HTERT RPE-1 (cell line): Measurements from ENCODE around the gene TSPAN17.

ENCODE experiments used
- in situ Hi-C: fragments of 300-500 bp; cut with MboI; formaldehyde crosslinking; loops from 4 replicates; pipeline ENCODE4 v1.14.3; 2020; ENCODE audit warnings: low sequenced_read_pairs

The TSPAN17 gene

DNA sequence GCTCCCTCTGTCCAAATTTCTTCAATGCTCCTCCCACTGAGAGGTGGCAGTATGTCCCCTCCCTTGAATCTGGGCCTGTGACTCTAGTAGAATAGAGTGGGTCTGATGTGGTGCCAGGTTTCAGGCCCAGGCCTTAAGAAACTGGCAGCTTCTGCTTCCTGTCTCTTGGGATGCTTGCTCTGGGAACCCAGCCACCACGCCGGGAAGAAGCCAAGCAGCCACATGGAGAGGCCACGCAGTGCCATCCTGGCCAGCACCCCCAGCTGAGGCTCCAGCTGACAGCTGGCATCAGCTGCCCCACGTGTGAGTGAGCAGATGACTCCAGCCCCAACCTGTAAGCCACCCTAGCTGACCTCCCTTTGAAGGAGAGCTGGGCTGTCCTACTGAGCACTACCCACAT, 7.3 kb upstream of the TSPAN17 start:
- in situ Hi-C loops, result no loop called here

DNA sequence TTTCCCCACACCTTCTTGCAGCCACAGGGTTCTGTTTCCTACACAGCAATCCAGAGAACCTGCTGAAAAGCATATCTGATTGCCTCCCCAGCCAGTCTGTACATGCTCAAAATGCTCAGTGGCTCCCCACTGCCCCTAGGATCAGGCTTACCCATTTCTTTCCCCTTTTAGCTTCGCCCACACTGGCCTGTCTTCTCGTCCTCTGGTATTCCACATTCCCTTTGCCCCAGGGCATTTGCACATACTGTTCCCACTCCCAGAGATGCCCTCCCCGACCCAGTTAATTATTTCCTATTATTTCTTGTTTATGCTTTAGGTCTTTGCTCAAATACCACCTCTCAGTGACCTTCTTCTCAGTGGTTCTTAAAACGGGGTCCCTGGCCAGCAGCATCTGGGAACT, 6.7 kb upstream of the TSPAN17 start:
- in situ Hi-C loops, result no loop called here

DNA sequence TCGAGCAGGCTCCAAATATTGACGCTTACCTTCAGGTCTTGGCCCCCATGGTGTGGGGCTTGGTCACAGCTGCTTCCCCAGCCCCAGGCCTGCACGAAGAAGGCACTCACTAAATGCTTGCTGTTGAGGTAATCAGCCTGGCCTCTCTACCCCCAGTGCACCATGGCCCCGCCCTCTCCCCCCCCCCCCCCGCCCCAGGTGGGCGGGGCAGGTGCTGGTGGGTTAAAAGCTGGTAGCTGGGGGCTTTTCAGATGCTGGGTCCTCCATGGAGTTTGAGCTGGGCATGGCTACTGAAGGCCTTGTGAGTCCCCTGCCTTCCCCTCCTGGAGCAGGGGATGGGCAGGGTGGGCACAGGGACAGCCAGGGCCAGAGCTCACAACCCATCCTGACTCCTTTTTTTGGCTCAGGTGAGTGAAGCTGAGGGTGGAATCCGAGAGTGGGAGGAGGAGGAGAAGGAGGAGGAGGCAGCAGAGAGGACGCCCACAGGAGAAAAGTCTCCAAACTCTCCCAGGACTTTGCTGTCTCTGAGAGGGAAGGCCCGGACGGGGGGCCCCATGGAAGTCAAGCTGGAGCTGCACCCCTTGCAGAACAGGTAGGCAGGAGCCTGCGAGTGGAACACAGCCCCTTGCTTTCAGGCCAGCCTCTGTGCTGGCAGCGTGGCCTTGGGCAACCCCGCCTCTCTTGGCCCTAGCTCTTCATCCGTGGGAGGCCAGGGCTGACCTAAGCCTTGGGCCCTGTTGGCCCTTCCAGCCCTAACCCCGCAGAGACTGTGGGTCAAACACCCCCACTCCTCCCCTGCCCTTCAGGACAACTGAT, 4.4 kb upstream of the TSPAN17 start:
- in situ Hi-C loops, result no loop called here

DNA sequence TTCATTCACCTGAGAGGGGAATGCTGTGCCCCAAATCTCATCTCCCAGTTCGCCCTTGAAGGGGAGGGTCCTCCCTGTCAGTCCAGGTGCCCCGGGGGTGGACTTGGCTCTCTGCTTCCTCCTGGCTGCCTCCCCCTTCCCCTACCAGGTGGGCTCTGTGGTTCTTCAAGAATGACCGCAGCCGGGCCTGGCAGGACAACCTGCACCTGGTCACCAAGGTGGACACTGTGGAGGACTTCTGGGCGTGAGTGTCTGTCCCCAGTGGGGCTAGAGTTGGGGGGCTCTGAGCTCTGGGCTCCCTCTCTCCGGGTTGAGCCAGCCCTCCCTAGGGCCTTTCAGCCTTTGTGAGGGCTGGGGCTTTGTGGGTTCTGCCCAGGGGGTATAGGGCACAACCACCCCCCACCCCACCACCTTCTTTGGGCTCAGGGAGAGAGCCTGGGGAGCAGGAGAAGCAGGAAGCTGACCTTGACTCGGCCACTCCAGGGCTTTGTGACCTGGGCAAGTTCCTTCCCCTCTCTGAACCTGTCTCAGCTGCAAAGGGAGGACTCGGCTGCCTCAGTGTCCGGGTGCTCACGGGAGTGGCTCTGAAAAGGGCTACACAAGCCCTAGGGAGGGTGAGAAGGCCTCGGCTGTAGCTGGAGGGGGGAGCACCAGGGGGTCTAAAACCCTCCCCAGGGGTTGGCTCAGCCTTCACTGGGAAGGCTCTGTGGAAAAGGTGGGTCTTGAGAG, 3.6 kb upstream of the TSPAN17 start:
- in situ Hi-C loops, result no loop called here

DNA sequence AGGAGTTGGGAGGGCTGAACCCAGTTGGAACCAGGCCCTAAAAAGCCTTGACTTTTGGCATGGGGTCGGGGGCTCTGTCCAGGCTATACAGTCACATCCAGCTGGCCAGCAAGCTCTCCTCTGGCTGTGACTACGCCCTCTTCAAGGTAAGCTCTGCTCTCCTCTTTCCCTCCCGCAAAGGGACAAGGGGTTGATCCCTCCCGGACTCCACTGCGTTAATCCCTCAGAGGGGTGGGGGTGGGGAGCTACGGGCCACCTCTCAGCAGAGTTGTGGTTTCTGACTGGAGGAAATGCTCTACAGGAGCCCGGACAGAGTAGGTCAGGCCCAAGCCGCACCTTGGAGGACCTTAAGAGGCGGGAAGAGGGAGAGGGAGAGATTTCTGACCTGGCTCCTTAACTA, 3.0 kb upstream of the TSPAN17 start:
- in situ Hi-C loops, result no loop called here

DNA sequence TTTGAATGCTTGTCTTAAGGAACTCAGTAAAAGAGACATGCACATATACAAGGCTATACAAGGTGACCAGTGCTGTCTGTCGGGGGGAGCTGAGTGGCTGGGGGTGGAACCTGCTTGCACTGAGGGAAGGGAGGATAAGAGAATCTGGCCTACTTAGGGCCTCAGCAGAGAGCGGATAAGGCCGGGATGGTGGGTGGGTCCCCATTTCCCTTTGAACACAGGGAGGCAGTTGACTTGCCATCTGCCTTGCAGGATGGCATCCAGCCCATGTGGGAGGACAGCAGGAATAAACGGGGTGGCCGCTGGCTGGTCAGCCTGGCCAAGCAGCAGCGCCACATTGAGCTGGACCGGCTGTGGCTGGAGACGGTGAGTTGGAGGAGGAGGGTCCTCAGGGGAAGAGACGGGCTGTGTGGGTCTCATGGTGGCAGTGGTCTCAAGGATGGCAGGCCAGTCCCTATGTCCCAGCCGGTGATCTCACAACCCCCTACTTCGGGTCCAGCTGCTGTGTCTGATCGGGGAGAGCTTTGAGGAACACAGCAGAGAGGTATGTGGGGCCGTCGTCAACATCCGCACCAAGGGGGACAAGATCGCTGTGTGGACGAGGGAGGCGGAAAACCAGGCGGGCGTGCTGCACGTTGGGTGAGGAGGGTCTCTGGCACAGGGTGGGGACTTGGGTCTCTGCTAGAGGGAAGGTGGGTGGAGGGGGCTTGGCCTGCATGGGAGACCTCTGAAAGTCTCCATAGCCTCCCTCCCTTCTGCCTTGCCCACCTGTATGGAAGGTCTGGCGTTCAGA, 2.2 kb upstream of the TSPAN17 start:
- in situ Hi-C loops, result no loop called here

DNA sequence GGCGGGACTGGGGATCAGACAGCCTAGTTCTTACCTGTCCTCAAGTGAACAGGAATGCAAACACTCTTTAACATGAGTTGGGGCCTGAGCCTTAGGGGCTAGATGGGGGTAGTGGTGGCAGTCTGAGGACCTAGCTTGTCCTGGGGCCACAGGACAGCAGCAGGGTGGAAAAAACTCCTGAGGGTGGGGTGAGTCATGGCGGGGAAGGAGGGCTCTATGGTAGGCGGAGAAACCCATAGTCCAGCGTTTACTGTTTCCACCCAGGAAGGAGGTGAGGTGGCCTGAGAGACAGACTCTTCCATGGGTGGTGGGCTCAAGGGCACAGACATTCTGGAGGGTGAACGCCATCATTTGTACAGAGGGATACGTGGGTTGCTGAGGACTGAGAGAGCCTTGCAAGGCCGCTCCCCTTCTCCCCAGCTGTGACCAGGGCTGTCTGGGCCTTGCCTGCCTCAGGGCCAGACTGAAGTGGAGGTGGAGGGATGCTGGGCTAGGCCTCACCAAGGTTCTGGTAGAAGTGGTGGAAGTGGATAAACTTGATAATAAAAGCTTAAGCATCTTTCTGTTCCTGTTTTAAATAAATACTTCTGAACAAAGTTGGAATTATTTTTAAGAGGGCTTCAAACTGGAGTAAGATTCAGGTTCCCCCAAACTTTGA, 1.1 kb upstream of the TSPAN17 start:
- in situ Hi-C loops, result no loop called here

DNA sequence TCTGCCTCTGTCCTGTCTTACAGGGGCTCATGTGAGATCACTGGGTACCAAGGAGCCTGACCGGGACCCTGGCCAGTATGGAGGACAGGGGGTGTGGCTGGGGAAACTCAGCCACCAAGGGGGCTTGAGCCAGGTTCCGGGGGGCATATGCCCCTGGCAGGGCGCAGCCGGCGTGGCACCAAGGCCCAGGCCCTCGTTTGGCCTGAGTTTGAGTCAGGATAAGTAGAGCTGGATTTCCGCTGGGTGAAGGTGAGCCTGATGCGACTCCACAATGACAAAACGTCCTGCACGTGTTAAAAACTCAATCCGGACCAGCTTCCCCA, 616 bp upstream of the TSPAN17 start:
- in situ Hi-C loops, result no loop called here

DNA sequence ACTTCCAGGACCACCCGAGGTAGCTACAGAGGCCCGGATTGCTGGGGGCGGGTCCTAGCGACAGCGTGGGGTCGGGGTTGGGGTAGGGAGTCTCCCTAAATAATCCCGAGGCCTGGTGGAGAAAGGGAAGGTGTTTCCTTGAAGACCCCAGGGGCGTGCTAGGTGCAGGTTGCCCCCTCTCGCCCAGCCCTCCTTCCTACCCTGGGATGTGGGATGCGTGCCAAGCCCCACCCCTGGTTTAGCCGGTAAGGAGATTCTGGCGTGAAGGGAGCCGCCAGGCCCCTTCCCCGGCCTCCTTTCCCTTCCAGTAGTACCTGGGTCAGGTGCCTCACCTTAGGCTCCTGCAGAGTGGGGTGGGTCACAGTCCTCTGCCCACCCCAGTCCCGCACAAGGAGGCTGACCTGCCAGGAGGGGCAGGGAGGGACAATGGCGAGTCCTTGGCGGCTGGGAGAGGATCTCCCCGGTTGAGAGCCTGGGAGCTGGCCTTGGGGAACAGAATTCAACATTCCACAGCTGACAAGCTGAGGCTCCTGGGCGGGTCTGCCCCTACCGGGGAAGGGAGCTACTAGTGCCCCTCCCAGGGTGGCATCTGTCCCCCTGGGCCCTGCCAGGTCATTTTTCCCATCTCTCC, 674 bp downstream of the TSPAN17 start:
- in situ Hi-C loops, result no loop called here

DNA sequence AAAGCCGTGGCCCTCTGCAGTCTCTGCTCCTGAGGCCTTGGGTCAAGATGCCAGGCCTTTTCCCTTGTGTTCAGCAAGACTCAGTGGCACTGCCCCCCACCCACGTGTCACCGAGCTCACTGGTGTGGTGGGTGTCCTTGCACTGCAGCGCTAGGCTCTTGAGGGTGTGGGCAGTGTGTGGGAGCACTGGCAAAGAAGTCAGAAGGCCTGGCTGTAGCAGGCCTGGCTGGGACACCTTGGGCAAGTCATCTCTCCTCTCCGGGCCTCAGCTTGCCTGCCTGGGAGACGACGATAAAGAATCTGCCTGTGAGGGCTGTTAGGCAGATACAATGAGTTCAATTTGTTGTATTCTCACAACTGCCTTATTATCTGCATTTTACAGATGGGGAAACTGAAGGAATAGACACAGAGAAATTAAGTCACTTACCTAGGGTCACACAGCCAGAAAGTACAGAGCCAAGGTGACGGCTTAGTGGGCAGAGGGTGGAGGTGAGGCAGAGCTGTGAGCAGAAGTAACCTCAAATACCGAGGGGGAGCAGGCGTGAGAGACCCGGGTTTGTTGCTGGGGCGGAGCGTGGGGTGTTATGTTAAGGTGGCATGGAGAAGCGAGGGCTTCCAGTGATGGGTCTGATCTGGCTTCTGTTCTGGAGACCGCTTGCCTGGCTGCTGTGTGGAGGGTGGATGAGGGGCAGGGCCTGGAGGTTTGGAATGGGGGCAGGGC, 1.4 kb downstream of the TSPAN17 start:
- in situ Hi-C loops, result no loop called here

DNA sequence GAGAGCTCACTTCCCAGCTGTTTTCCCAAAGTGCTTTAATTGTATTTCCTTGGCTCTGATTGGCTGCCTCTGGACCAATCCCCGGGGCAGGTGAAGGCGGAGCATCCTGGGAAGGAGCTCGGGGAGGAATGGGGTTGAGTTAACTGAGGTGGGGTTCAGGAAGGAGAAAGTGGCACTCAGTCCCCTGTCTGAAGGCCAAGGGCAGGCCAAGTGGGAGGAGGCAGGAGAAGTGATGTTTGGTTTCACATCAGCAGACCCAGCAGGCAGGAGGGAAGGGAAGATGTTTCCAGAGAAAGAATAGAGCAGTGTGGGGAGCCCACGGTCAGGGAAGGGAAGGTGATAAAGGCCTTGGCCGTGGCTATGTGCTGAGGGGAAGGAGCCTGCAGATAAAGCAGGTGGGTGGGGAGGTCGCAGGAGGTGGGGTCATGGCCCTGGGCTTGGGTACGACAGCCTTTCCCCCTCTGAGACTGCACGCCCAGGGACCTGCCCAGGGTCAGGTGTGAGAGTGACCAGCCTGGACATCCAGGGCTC, 3.1 kb downstream of the TSPAN17 start:
- in situ Hi-C loops, result no loop called here

DNA sequence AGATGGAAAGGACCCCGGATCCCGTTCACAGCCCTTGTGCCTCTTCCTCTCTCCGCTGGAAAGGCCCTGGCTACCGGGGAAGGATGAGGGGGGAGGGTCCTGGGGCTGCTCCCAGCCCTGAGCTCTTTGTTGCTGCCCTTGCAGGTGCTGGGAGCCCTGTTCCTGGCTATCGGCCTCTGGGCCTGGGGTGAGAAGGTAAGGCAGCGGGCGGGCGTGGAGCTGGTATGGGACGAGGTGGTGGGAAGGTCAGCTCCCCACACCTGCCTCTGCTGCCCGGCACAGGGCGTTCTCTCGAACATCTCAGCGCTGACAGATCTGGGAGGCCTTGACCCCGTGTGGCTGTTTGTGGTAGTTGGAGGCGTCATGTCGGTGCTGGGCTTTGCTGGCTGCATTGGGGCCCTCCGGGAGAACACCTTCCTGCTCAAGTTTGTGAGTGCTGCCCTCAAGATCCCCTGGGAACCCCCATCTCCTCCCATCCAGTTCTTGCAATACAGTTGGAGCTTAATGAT, 4.2 kb downstream of the TSPAN17 start:
- in situ Hi-C loops, result no loop called here

DNA sequence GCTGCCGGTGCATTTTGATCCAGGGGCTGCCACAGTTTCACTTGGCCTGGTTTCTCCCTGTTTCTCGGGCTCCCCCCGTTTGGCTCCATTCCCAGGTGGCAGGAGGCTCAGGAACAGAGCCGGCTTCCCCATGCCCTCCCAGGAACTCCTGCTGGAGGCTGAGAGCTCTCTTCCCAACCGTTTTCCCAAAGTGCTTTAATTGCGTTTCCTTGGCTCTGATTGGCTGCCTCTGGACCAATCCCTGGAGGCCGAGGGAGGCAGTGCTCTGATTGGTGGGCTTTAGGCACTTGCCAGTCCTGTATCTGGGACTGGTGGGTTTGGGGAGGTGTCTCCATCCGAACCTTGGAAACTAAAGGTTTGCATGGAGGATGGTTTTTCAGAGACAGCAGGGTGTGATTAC, 4.9 kb downstream of the TSPAN17 start:
- in situ Hi-C loops, result no loop called here

DNA sequence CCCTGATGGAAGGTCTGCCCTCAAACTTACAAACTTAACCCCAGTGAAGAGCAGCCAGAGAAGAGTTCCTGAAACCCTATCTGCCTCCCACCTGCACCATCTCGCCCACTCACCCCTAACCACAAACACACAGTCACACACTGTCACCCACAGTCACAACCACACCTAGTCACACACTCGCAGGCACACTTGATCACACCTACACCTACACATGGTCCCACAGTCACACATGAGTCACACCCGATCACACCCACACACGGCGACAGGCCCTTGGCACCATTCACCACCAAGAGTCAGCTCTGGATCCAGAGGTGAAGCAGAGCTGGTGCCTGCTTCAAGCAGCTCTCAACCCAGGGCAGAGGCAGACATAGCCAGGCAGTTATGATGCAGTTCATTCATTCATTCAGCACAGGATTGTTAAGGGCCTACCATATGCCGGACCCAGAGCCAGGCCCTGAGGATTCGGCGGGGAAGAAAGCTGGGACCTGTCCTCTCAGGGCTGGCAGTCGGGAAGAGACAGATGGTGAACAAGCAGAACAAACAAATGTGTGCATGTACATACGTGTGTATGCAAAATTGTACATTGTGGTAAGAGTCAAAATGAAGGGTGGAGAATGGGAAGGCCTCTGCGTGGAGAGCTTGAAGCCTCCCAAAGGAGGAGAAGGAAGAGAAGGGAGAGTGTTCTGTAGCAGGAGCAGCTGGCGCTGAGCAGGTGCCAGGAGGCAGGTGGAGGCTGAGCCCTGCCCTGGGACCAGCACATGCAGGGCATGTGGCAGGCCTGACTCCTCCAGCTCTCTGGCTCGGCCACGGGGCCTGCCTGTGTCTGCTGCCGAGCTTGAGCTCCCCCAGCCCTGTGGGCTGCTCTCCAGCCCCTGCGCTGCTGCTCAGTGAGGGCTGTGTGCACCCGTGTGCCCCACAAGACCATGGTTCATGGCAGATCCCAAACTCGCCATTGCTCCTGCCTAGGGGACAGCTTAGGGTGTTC, 6.4 kb downstream of the TSPAN17 start:
- in situ Hi-C loops, result no loop called here

DNA sequence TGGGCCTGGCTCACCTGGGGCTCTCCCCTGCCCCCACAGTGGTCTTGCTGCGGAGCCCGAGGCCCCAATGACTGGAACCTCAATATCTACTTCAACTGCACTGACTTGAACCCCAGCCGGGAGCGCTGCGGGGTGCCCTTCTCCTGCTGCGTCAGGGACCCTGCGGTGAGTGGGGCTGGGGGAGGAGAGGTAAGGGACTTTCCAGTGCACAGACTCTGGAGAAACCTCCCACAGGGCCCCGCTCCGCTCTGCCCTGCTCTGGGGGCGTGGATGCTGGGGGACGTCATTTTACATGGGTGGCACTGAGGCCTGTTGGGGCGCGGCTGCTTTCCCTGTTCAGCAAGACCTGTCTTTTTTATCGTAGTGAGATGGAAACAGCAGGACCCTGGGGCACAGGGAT, 7.6 kb downstream of the TSPAN17 start:
- in situ Hi-C loops, result no loop called here

DNA sequence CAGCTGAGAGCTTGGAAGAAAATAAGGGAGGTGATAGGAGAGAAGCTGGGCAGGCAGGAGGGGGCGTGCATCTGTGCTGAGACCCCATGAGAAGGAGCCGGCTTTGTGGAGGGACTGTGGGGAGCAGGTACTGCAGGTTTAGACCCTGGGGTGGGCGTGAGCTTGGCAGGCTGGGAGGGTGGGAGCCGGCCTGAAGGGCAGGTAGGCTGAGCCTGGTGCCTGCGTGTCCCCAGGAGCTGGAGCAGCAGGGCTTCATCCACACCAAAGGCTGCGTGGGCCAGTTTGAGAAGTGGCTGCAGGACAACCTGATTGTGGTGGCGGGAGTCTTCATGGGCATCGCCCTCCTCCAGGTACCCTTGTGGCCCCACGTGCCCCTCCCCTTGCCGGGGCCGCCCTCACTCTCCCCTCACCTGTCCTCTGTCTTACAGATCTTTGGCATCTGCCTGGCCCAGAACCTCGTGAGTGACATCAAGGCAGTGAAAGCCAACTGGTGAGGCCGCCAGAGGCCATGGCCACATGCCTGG, 9.2 kb downstream of the TSPAN17 start:
- in situ Hi-C loops, result no loop called here

DNA sequence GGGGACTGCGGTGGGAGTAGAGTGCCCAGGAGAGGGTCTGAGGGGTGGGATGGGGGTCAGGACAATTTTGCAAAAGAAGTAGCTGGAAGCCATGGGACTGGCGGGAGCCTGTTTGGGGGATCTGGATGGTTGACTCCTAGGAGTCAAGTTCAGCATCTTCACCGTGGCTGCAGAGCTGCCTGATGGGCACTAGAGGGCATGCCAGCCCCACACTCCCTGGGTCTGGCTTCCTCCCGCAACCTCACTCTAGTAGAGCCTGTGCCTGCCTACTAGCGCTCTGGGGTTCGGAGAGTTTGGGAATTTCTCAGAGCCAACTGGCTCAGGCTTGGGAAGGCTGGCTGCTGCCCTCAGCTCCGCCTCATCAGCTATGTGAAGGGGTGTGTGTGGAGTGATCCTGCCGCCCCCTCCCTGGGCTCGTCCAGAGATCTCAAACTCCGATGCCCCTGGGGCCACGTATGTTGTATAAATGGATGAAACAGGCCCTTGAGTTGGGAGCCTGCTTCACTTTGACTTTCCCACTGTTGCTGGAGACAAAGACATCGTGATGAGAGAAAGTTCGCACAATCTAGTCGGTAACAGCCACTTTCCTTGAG, 10.8 kb downstream of the TSPAN17 start:
- in situ Hi-C loops, result no loop called here
